KOPT-K1 (cell line): Measurements from ENCODE around the gene NRXN3.

Experiments used
- H3K27ac ChIP-seq: fragments of 200-600 bp; sonication (generic); 2 replicates; pipeline ENCODE4 v1.5.1; 2016; ENCODE audit warnings: antibody characterized with exemption, mild to moderate bottlenecking, low read depth, low read length; ENCODE audit not compliant: poor library complexity, severe bottlenecking
- H3K36me3 ChIP-seq: fragments of 200-600 bp; sonication (generic); 2 replicates; pipeline ENCODE4 v1.5.1; 2017; ENCODE audit warnings: antibody characterized with exemption, mild to moderate bottlenecking, low read length, moderate library complexity; ENCODE audit not compliant: insufficient read depth
- H3K9me3 ChIP-seq: fragments of 200-600 bp; sonication (generic); 2 replicates; pipeline ENCODE4 v1.5.1; 2017; ENCODE audit warnings: antibody characterized with exemption, low read length, mild to moderate bottlenecking; ENCODE audit not compliant: insufficient read depth, poor library complexity, severe bottlenecking

Gene NRXN3

DNA sequence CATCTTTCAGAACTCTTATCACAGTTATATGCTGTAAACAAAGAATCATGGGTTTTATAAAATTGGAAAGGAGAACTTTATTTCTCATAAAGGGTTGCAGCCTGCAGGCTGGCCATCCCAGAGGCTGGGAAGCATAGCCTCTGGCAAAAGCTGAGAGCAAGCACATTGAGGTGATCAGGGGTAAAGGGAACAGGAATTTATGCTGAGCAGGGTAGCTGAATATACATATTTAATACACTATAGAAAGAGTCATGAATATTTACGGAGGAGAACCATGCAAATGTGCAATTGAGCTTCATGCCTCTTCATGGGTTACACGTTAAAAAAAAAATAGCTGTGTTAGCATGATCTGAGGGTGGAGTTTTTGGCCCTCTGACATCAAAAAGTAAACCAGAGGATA lies 653.3 kb downstream of the NRXN3 start:
- H3K36me3 ChIP-seq: no peaks in the 10 kb centered on the region
- H3K27ac ChIP-seq: no peak overlapping the region
- H3K9me3 ChIP-seq: no peaks in the 10 kb centered on the region

DNA sequence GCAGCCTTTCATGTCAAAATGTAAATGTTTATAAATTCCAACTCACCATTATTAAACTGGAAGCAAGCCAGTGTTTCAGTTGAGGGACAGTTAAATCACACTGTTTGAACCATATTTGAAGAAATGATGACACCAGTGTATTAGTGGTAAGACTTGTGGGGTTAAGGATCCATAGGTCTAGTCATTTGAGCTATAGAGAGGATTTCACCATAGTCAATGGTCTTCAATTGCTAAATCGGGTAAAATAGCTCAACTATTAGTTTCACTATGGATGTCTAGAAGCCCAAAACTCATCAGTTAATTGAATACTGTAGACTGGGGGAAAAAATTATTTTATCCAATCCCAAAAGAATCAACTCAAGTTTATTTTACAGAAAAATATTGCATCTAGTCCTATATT lies 659.1 kb downstream of the NRXN3 start:
- H3K27ac ChIP-seq: no peak overlapping the region
- H3K9me3 ChIP-seq: no peaks in the 10 kb centered on the region
- H3K36me3 ChIP-seq: no peaks in the 10 kb centered on the region

DNA sequence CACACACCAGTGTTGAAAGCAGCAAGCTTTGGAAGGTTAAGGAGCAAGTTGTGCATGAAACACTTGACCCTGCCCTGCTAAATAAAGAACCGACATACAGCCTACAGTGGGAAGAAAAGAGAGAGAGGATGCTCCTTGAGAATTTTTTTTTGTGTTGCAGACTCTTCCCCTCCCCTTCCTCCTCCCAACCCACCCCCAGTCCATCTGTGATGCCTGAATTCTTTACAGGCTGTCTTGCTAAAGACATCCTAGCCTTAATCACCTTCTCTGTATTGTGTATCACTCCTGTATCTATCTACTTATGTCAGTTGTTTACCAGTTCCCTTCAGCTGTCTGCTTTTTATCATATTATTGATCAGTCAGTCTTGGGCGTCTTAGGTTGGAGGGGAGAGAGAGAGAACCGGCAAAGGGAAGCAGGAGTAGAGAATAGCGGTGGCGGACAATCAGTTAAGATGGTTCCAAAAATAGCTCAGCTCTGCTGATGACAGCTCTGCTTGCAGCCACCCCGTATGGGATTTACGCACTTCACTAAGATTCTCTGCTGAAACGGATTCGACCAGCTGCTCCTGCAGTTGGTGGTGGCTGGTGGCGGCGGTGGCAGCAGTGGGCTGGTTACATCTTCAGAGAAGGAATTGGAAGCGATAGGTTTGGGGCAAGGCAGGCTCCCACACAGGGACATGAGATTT lies 664.7 kb downstream of the NRXN3 start:
- no peak overlapping the region for H3K27ac ChIP-seq

GRCh38 chr14:78835909-78836308 lies 665.7 kb downstream of the NRXN3 start:
- Histone ChIP-seq H3K36me3 (no peaks in the 10 kb centered on the region), H3K9me3 (no peaks in the 10 kb centered on the region), H3K27ac (no peak overlapping the region)

More for the DNA sequence above, 664.7 kb downstream of the NRXN3 start:
- Histone ChIP-seq H3K9me3 (no peaks in the 10 kb centered on the region), H3K36me3 (no peaks in the 10 kb centered on the region)

DNA sequence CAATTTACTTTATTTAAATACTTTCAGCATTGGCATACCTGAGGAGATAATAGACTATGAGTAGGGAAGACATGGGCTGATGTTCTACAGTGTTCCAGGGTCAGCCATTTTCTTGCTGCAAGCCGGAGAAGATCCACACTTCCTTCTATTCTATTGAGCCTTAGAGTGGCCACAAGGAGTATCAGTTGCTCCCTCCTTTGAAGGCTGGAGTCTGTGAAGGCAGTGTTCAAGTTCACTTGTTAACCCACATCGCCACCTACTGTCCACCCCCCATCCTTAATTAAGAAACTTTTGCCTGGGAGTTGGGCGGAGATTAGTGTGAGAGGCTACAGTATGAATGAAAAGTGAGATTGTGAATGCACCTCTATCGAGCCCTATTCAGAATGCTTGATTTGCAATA lies 666.6 kb downstream of the NRXN3 start:
- H3K9me3 ChIP-seq: no peaks in the 10 kb centered on the region
- H3K27ac ChIP-seq: no peak overlapping the region
- no peaks in the 10 kb centered on the region for H3K36me3 ChIP-seq

DNA sequence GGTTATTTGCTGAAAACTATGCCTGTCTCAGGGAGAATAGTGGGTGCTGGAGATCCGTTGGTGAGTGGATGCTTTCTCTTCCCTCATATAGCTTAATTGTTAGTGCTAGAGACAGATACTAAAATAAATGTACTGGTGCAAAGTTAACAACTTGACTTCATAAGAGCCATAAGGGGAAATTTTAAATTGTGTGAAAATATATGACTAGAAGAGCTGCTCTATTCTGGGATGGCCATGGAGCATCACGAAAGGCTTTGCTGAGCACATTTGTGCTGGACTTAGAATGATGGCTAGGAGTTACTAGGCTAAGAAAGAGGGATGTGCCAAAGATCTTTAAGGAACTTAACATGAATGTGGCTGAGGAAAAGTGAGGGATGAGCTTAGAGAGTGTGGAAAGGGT lies 668.8 kb downstream of the NRXN3 start:
- Histone ChIP-seq H3K36me3 (no peaks in the 10 kb centered on the region), H3K27ac (no peak overlapping the region), H3K9me3 (no peaks in the 10 kb centered on the region)

- H3K9me3 ChIP-seq: no peaks in the 10 kb centered on the region
- H3K27ac ChIP-seq: no peak overlapping the region
- H3K36me3 ChIP-seq: no peaks in the 10 kb centered on the region
Measured at GRCh38 chr14:78840898-78841297, 670.7 kb downstream of the NRXN3 start.

DNA sequence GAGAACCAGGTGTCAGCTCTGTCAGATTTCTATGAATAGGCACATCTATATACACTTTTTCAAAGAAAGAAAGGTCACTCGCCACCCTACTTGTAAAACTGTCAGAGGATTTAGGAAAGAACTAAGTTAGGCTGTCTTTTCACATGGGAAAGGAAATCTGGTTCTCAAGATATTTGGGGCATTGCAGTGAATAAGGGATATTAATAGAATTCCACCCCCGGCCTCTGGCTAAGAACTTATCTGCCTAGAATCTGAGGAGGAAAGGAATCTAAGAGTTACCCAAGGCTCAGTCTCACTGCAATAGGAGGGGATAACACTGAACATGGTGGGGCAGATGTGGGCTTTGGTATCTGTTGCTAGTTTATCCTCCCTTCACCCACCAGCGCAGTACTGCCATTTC lies 677.6 kb downstream of the NRXN3 start:
- no peak overlapping the region for H3K27ac ChIP-seq
- no peaks in the 10 kb centered on the region for H3K36me3 ChIP-seq
- no peaks in the 10 kb centered on the region for H3K9me3 ChIP-seq

GRCh38 chr14:78848234-78848820 lies 678.2 kb downstream of the NRXN3 start:
- no peaks in the 10 kb centered on the region for H3K36me3 ChIP-seq
- H3K9me3 ChIP-seq: no peaks in the 10 kb centered on the region
- H3K27ac ChIP-seq: no peak overlapping the region

DNA sequence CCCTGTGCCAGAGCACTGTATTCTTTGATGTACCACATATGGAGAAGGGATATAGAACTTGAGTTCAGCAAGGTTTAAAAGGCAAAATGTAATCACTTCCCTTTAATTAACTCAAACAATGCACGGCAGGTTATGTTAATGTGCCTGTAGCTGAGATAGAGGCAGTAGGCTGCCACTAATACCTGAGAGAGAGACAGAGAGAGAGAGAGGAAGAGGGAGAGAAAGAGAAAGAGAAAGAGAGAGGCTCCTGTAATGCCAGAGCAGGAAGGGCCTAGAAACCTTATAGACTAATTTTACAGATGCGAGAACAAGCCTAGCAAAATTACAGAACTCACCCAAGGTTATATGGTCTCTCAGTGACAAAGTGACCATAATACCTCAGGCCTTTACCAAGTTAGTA lies 679.8 kb downstream of the NRXN3 start:
- no peak overlapping the region for H3K27ac ChIP-seq
- no peaks in the 10 kb centered on the region for H3K9me3 ChIP-seq
- H3K36me3 ChIP-seq: no peaks in the 10 kb centered on the region

GRCh38 chr14:78851189-78851588 lies 681.0 kb downstream of the NRXN3 start:
- Histone ChIP-seq H3K9me3 (no peaks in the 10 kb centered on the region), H3K27ac (no peak overlapping the region), H3K36me3 (no peaks in the 10 kb centered on the region)

GRCh38 chr14:78852040-78852439 lies 681.9 kb downstream of the NRXN3 start:
- no peaks in the 10 kb centered on the region for H3K9me3 ChIP-seq
- H3K27ac ChIP-seq: no peak overlapping the region
- H3K36me3 ChIP-seq: no peaks in the 10 kb centered on the region

DNA sequence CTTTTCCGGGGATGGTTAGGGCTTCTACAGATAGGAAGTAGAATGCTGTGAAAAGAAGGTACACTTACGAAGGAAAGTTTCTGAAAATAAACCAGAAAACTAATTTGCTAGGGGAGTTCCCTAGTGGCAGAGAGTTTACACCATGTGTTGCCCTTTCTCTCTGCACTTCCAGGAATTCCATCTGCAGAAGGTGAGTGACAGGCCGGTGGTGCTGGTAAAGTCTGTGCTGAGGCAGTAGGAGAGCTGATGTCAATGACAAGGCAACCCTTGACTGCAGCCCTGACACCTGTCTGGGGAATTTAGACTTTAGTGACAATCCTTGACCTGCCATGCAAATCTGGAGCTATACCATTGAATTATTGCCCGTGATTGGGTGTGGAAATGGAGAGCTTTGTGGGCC lies 687.8 kb downstream of the NRXN3 start:
- H3K27ac ChIP-seq: no peak overlapping the region
- H3K36me3 ChIP-seq: no peaks in the 10 kb centered on the region
- no peaks in the 10 kb centered on the region for H3K9me3 ChIP-seq

GRCh38 chr14:78863143-78863542 lies 693.0 kb downstream of the NRXN3 start:
- H3K36me3 ChIP-seq: no peaks in the 10 kb centered on the region
- H3K9me3 ChIP-seq: no peaks in the 10 kb centered on the region
- H3K27ac ChIP-seq: no peak overlapping the region

GRCh38 chr14:78872837-78873236 lies 702.7 kb downstream of the NRXN3 start:
- Histone ChIP-seq H3K9me3 (no peaks in the 10 kb centered on the region), H3K27ac (no peak overlapping the region), H3K36me3 (no peaks in the 10 kb centered on the region)

GRCh38 chr14:78873581-78873980 lies 703.4 kb downstream of the NRXN3 start:
- Histone ChIP-seq H3K9me3 (no peaks in the 10 kb centered on the region), H3K36me3 (no peaks in the 10 kb centered on the region), H3K27ac (no peak overlapping the region)
